RKO (cell line): ENCODE measurements around the gene TPCN2.

Experiments
- DNase-seq: peaks from one replicate; pipeline ENCODE4 v3.0.0-alpha.2; 2016; ENCODE audit warnings: low spot score

Gene TPCN2

DNA sequence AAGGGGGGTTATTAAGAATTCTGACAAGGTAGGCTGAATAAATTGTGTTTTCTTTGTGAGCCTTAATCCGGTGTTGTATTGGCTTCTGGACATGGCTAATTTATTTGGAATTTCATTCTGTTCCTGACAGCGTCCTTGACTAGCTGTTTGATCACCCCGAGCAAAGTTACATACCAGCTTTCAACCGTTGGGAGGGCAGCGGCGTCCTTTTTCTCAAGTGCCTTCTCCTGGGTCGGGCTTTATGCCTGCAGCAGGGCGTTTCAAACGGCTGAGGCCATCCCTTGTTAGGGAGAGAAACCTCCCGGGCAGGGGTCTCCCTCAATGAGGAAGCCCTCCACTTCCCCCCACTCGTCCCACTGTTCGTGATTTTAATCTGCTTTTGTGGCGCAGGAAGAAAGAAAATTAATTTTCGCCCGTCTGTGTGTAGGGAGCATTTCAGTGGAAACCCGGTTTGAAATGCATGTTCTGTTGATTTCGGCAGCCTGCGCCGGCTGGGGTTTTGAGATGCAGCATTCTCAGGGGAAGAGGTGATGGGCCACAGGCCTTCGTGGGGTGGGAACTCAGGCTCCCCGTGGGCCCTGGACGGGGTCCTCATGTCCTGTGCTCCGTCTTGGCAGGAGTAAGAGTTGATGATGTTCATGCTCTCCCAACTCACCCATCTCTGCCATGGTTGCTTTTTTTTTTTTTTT is 104.1 kb downstream of the TPCN2 start:
- DNase-seq: no peak

DNA sequence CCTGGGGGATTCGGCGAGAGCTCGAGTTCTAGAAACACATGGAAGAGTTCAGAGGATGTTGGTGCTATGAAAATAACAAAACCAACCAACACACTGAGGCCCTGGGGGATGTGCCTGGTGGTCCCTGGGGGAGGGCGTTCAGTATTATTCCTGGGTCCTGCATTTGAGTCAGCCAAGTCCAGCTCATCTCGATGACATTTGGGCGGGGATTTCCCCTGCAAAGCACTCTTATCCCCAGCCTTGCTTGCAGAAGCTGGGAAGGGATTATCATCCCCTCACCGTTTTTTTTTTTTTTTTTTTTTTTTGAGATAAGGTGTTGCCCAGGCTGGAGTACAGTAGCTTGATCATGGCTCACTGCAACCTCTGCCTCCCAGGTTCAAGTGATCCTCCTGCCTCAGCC is 104.9 kb downstream of the TPCN2 start:
- DNase-seq: no peak

DNA sequence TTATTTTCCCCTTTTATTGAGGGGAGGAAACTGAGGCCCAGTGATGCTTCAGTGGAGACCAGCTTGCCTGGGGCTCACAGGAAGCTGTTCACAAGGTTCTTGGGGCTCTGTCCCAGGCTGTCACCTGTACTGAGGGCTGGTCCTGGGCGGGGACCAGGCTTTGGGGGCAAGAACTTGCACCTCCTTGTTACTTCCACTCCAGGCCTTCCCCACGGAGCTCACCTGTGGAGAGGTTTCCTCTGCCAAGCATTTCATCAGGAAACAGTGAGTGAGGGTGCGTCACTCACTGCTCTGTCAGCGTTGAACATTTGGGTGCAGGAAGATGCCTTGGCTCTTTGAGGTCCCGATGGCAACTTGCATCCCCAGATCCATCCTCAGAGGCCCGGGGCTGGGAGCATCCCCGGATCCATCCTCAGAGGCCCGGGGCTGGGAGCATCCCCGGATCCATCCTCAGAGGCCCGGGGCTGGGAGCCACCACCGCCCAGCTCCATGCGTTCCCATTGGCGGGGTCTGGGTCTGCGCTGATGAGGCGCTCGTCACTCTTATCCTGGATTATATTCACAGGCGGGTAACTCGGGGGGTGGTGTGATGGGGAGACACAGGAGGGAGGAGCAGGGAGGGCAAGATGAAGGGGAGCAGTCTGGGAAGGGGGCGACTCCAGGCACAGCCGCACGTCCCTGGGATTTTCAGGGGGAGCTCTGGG is 105.6 kb downstream of the TPCN2 start:
- no peak for DNase-seq

DNA sequence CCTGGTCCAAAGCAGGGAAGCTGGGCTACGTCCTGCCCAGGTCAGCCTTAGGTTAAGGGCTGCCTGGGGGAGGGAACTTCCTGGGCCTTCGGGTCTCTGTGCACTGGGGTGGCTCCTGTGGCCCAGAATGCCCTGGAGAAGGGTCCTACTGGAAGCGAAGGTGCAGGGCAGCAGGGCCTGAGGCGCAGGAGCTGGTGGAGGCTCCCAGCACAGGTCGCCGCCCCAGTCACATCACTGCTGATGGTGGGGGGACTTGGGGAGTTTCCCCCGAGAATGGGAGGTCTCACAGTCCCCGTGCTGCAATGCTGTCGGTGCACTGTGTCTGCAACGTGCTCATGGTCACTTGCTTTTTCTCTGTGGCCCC is 106.2 kb downstream of the TPCN2 start:
- no peak for DNase-seq

DNA sequence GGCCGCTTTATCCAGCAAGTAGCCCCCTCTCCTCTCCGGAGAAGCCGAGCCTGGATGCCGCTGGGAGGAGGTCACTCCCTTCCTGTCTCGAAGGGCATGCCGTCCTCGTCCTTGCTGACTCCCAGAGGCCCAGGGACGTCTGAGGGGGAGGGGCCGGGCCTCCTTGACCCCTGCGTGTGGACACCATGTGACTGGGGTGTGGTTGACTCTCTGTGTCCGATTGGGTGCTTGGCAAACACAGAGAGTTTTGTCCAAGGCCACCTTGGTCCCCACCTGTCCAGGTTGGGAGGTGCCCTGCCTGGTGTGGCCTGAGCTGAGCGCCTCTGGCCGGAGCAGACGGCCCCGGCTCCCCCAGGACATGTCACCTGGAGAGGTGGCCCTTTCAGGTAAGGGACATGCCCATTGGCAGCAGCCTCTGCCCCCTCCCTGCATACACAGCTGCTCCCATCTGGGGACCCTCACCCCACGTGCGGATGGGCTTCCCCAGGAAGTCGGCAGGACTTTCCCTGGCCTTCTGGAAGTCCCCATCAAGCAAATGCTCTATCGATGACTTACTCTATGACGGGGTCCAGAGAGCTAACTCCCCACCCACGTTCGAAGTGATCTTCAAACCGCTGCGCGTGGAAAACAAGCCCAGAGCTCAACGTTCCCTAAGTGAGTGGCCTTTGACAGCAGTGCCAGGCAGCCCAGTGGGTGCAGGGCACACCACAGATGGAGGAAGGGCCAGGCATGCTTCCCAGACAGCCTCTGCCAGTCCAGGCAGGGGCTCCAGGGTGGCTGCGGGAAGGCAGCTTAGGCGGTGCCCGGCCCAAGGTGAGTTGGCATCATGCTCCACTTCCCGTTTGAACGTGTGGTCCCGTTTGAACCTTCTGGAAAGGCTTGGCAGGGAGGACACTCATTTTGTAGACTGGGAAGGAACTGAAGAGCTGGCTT is 106.8 kb downstream of the TPCN2 start, which contains the start of gene SMIM38:
SMIM38 (plus strand) TSS at position 634 of the 933 bp plus-strand sequence. CDS start 1,912 bp downstream, outside the sequence.
- no peak for DNase-seq

DNA sequence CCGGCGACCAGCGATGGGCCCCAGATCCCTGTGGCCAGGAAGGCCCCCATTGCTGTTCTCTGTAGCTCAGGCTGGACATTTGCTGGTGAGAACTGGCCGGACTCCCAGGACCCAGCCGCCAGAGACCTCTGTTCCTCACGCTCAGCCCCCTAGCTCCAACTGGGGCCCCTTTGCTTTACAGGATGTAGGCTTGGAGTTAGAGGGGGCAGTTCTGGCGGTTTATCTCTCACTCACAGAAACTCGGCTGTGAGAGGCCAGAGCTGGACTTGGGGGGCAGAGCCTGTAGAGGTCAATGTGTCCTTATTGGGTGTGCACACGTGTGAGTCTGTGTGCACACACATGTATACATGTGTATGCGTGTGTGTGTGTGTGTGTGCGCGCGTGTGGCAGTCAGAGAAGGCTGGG is 107.5 kb downstream of the TPCN2 start:
- DNase-seq: no peak

DNA sequence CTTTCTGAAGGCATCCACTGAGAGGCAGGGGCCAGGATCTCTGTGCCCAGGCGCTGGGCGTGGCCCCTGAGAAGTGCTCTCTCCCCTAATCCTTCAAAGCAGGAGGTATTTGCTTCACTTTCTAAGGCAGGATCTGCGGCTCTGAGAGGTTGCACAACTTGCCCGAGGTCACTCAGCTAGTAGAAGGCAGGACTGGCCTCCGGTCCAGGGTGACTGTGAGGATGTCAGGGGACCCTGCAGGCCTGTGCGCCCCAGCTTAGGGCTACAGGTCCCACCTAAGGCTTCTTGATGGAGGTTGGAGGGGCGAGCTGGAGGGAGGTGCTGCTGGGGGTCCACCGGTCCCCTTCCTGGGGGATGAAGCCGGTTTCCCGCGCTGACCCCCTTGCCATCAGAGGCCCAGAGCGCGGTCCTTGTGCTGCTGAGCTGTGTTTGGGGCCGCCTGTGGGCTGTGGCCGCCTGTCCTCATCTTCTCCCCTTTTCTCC is 108.0 kb downstream of the TPCN2 start:
- DNase-seq: no peak

DNA sequence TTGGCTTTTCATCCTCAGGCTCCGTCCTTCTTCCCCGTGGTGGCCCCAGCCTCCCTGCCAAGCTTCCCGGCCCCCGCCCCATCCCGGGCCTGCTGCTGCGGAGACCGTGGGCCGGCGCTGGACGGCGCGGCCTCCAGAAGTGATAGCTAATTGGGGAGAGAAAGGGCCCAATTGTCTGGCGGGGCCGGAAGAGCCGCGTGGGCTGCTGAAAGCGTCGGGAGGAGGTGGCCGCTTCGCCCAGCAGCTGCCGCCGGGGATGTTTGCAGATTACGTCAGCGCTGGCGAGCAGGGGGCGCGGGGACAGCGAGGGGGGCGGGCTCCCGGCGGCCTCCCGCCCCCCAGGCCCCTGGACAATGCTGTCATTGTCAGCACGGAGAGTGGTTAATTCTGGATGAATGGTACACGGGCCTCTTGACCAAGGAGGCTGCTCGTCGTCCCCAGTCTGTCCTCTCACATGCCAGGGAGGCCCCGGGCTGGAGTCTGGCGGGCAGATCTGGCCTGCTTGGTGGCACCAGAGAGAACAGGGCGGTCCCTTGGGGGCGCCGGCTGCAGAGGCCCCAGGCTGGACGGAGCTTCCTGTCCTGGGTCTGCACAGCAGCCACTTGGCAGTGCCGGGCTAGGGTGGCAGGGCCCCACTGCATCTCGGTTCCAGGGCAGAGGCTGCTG is 108.6 kb downstream of the TPCN2 start:
- no peak for DNase-seq

DNA sequence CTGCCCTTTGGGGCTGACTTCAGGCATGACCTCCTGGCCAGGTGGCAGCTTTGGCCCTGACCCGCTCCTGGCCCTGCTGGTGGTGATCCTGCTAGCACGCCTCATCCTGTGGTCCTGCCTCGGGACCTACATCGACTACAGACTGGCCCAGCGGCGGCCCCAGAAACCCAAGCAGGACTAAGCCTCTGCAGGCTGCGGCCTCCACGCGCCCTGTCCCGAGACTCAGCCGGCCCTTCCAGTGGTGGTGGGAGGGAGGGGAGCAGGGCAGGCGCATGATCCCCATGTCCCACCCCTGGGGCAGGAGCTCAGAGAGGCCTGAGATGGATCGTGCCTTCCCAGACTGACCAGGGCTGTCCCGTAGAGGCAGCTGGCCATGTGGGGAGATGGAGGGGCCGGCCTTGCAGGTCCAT is 109.1 kb downstream of the TPCN2 start:
- no peak for DNase-seq

DNA sequence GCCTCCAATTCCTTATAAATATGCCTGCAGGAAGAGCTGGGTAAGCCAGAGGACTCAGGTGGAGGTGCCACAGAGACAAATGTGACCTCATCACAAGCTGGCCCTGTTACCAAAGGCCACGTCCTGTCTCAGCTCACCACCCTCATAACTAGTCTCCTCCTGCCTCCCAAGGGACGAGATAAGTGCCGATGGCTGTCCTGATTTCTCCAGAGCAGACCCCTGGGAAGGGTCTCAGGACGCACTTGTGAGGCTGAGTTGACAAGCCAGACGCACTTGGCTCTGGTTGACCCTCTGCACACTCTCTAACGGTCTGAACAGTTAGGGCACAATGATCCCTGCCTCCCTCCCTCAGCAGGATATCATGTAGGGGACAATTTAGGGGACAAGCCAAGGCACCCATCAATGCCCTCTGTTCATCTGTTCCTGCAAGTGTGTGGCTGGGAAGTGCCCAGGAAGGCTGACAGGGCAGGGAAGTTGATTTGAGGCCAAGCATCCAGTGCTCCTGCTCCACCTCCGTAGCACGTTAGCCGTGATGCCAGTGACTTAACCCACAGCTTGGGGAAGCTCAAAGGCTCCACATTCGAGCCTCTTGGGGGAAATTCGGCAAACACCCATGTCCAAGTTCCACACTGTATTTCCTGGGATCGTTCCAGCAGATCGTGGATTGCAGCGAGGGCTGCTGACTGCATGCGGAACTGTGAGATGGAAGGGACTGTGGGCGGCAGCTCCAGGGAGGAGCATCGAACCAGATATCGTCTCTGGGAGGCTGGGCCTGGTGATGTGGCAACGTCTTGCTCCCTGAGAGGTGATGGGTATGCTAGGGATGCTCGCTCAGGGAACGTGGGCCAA is 109.8 kb downstream of the TPCN2 start:
- DNase-seq: no peak

DNA sequence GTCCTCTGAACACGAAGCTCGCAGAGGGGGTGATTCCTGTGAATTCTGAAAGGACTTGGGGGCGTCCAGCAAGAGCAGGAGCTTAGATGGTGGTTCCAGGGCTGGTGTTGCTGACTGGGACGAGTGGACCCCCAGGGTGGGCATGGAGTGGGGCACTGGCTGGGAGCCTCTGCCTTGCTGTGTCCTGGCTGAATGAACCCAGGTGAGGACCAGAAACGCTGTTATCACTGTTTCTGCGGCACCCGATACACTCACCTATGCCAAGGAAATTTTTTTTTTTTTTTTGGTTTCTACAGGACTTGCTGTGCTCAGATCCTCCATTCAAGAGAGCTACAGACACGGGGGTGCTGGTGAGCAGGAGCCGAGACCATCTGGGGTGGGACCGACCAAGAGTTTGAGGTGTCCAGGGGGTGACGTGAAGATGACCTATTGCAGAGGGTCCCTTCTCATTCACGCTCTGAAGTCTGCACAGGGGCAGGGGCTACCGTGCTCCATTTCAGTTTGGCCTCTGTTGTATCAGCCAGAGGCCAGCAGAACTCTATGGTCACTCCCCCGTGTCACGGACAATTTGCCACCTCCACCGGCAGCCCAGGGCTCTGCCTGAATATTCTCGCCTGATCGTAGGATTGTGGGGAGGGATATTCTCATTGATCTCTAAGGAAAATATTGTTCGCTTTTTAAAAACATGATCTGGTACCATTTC is 110.6 kb downstream of the TPCN2 start:
- no peak for DNase-seq

DNA sequence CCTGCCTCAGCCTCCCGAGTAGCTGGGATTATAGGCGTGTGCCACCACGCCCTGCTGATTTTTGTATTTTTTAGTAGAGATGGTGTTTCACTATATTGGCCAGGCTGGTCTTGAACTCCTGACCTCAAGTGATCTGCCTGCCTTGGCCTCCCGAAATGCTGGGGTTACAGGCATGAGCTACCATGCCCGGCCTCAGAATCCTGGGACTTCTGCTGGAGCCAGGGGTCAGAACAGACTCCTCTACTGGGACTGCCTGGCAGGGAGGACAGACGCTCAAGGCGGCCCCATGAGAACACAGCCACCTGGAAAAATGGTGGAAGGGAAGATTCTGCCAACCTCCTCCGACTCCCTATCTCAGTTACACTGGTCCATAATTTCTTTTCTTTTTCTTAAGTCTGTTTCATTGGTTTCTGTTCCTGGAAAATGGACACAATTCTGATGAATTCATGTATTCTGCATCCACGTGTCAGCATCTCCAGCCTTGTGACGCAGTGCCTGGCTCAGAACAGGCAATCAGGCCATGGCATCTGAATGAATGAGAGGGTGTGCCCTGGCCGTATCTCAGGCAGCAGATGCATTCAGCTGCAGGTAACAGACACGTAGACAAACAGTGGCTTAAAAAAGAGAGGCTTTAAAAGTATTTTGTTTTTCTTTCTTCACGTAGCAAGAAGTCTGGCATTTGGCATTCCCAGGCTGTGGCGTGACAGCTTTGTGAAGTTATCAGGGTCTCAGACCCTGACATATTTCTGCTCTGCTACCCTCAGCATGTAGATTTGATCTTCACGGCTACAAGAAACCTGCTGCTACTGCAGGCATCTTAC is 111.8 kb downstream of the TPCN2 start:
- no peak for DNase-seq

DNA sequence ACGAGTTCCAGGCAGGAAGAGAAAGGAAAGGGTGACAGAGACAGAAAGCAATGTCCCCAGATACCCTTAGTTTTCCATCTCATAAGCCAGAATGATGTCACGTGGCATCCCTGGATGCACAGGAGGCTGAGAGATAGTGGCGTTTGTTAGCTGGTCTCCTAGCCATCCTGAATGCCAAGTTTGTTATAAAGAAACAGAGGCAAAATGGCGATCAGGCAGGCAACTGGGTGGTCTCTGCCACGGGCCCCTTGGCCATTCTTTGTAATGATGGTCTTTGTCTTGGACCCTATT is 112.3 kb downstream of the TPCN2 start:
- no peak for DNase-seq

DNA sequence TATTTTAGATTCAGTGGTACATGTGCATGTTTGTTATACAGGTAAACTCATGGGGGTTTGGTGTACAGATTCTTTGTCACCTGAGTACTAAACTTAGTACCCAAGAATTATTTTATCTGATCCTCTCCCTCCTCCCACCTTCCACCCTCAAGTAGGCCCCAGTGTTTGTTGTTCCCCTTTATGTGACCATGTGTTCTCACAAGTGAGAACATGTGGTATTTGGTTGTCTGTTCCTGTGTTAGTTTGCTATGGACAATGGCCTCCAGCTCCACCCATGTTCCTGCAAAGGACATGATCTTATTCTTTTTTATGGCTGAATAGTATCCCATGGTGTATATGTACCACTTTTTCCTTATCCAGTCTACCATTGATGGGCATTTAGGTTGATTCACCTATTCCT is 113.8 kb downstream of the TPCN2 start:
- no peak for DNase-seq

DNA sequence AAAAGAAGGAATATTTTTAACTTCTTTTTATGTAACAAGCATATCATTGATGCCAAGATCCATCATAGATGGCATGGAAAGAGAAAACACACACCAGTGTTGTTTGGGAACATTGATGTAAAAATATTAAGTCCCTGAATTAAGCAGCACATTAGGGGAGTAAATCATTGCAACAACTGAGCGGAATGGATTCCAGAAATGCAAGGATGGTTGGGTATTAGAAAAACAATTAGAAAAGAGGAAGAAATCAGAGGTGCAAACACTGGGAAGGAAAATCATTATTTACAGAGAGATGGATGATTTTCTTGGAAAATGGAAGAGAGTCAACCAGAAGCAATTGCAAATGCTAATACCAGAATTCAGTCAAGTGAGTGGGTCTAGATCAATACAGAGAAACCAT is 115.1 kb downstream of the TPCN2 start:
- no peak for DNase-seq

DNA sequence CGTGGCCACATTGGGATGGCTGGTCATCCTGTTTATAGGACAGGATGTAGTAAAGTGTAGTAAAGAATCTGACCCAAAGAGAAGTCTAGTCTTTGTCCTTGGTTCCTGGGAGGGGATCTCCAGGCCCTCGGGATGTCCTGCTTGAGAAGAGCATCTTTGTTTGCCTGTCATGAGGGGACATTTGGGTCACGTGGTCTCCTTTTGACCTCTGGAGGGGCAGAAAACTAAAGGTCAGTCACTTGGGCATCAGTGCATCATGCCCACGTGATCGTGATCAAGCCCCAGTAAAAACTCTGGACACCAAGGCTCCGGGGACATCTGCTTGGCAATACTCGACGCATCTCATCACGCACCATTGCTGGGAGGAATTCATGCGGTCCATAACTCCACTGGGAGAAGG is 116.1 kb downstream of the TPCN2 start:
- no peak for DNase-seq

DNA sequence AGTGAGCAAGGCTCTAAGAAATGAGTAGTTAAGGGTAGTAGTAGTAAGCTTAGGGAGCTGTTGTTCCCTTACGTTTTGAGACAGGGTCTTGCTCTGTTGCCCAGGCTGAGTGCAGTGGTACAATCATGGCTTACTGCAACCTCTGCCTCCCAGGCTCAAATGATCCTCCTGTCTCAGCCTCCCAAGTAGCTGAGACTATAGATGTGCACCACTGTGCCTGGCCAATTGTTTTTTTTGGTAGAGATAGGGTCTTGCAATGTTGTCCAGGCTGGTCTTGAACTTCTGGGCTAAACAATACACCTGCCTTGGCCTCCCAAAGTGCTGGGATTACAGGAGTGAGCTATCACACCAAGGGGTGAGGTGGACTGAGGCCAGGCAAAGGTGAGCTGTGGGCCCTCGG is 117.0 kb downstream of the TPCN2 start:
- no peak for DNase-seq

DNA sequence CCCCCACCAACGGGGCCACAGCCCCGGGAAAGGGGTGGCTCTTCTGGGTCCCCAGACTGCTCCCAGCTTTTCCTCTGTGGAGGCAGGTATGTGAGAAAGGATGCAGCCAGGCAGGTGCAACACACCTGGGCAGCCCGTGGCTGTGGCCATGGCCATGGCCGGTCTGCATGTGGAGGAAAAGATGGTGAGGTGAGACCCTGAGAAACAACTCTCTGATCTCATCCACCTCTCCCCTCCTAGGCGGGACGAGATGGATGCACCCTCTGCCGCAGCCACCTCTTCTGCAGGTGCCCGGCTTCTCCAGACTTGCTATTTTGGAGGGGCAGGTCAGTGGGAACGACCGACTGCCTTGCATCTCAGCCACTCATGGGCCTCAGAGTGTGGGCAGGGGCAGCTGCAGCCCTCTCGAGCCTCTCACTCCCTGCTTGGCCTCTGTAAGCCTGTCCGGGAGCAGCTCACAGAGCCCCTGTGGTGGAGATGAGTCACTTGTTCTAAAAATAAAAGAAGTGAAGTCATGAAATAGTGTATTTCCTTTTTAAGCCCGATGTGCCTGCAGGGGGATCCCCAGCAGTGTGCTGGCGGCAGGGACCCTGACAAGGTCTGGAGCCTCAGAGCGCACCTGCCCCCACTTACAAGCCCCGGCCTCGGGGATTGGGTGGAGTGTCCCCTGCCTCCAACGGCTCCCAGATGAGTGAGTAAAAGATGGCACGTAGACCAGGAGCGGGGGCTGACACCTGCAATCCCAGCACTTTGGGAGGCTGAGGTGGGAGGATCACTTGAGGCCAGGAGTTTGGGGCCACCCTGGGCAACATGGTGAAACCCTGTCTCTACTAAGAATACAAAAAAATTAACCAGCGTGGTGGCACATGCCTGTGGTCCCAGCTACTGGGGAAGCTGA is 117.7 kb downstream of the TPCN2 start:
- peak; percentile 83 for DNase-seq
